ENCODE measurements around the gene MIPOL1. TPM values are rescaled to one million over a fixed set of nuclear protein-coding genes. Genes with fewer than 3 reads are reported as not detected.
"Not testable (repeated sequence)": the region's sequence is repeated elsewhere in the genome, so short reads cannot be mapped to it uniquely, and the experiment has no call there.

The MIPOL1 gene
- total RNA-seq, 1 donor from 2014 or later: 8.9 TPM

DNA sequence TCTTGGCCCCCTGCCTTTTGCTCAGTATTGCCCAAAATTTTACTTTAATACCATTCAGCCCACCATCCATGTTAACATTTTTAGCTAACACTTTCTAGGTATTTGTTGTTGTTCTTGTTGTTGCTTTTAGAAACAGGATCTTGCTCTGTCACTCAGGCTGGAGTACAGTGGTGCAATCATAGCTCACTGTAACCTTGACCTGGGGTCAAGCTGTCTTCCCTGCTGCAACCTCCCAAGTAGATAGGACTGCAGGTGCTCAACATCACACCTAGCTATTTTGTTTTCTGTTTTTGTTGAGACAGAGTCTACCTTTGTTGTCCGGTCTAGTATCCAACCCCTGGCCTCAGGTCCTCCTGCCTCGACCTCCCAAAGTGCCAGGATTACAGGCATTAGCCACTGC, 4.0 kb downstream of the MIPOL1 start:
- intact Hi-C loops (cut with micrococcal nuclease): no loop called here

DNA sequence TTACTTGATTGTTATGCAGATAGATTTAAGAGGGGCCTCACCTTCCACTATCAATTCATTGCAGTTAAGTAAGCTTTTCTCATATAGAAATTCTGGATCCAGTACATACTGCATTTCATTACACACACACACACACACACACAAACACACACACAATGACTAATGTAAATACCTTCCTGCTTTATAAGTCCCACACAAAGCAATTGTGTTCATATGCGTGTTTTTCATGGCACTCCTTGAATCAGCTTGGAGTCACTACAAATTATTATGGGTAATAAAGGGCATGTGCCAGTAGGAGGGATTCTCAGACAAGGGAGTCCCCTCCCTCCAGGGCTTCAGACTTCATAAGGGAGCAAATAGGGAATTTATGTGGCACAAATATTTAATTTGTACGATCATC, 4.5 kb downstream of the MIPOL1 start:
- no peak overlapping the region for H3K27ac ChIP-seq (replicated peaks)
- intact Hi-C loops (cut with micrococcal nuclease): no loop called here
- no peak for DNase-seq
- H3K4me1 ChIP-seq: peaks cover 11% of the 10 kb centered on the region
- H3K4me3 ChIP-seq: no peak overlapping the region
- peaks cover 3% of the 10 kb centered on the region for H3K36me3 ChIP-seq
- no peak for TF ChIP-seq CTCF (IDR thresholded peaks at IDR 0.05; ENCODE audit: borderline replicate concordance)
- no peaks in the 10 kb centered on the region for H3K27me3 ChIP-seq (ENCODE audit: low read depth)
- peaks cover 14% of the 10 kb centered on the region for H3K9me3 ChIP-seq (replicated peaks)

More for the DNA sequence above, 4.0 kb downstream of the MIPOL1 start:
- no peak for DNase-seq
- Histone ChIP-seq H3K4me3 (no peak overlapping the region), H3K27me3 (ENCODE audit: low read depth) (no peaks in the 10 kb centered on the region), H3K4me1 (peaks cover 14% of the 10 kb centered on the region), H3K9me3 (replicated peaks) (peaks cover 14% of the 10 kb centered on the region), H3K36me3 (peaks cover 3% of the 10 kb centered on the region), H3K27ac (replicated peaks) (no peak overlapping the region)
- TF ChIP-seq CTCF (IDR thresholded peaks at IDR 0.05; ENCODE audit: borderline replicate concordance): no peak

- Histone ChIP-seq H3K36me3 (peaks cover 3% of the 10 kb centered on the region), H3K9me3 (replicated peaks) (peaks cover 14% of the 10 kb centered on the region), H3K27me3 (ENCODE audit: low read depth) (no peaks in the 10 kb centered on the region), H3K4me1 (peaks cover 11% of the 10 kb centered on the region), H3K4me3 (no peak overlapping the region), H3K27ac (replicated peaks) (no peak overlapping the region)
- TF ChIP-seq CTCF (IDR thresholded peaks at IDR 0.05; ENCODE audit: borderline replicate concordance): no peak
- DNase-seq: no peak
- intact Hi-C loops (cut with micrococcal nuclease): no loop called here
Observed at GRCh38 chr14:37202812-37203211, 5.1 kb downstream of the MIPOL1 start.

GRCh38 chr14:37203423-37203822, 5.7 kb downstream of the MIPOL1 start:
- no peak for TF ChIP-seq CTCF (IDR thresholded peaks at IDR 0.05; ENCODE audit: borderline replicate concordance)

GRCh38 chr14:37205623-37206605, 8.2 kb downstream of the MIPOL1 start:
- H3K4me3 ChIP-seq; H3K4me1 ChIP-seq; H3K36me3 ChIP-seq; intact Hi-C loops (cut with micrococcal nuclease); H3K27ac ChIP-seq (replicated peaks); DNase-seq; H3K27me3 ChIP-seq (ENCODE audit: low read depth): not testable (repeated sequence)
- peaks cover 14% of the 10 kb centered on the region for H3K9me3 ChIP-seq (replicated peaks)

More at GRCh38 chr14:37203423-37203822, 5.7 kb downstream of the MIPOL1 start:
- DNase-seq: no peak
- no peak overlapping the region for H3K27ac ChIP-seq (replicated peaks)
- H3K9me3 ChIP-seq (replicated peaks): peaks cover 14% of the 10 kb centered on the region
- peaks cover 6% of the 10 kb centered on the region for H3K4me1 ChIP-seq
- intact Hi-C loops (cut with micrococcal nuclease): no loop called here
- H3K4me3 ChIP-seq: no peak overlapping the region
- H3K27me3 ChIP-seq (ENCODE audit: low read depth): no peaks in the 10 kb centered on the region
- peaks cover 3% of the 10 kb centered on the region for H3K36me3 ChIP-seq

- H3K27ac ChIP-seq (replicated peaks); H3K4me1 ChIP-seq; H3K4me3 ChIP-seq; H3K36me3 ChIP-seq; H3K27me3 ChIP-seq (ENCODE audit: low read depth); intact Hi-C loops (cut with micrococcal nuclease); DNase-seq: not testable (repeated sequence)
- H3K9me3 ChIP-seq (replicated peaks): peaks cover 15% of the 10 kb centered on the region
Observed at GRCh38 chr14:37209617-37210016, 11.9 kb downstream of the MIPOL1 start.
